SK-N-SH (cell line): ENCODE measurements around the gene C11orf58. TPM values are rescaled to one million over a fixed set of nuclear protein-coding genes. Genes with fewer than 3 reads are reported as not detected.

ENCODE experiments used
- CTCF ChIA-PET: fragments of 300-600, 350-600 bp; formaldehyde crosslinking; extraction: SDS; loops from one replicate; lab custom pipeline; 2021; lab: Yijun Ruan, JAX
- POLR2A ChIA-PET: fragments of 350-600 bp; sonication (Branson Sonifier 250); formaldehyde crosslinking; extraction: SDS; loops from one replicate; lab custom pipeline; 2020; ENCODE audit warnings: antibody characterized with exemption, inconsistent platforms; lab: Yijun Ruan, JAX
- DNase-seq: peaks from one replicate; pipeline ENCODE4 v3.0.0; 2012
- H2AFZ ChIP-seq: fragments of 200-600 bp; sonication (generic); 2 replicates; pipeline ENCODE4 v1.8.1; 2016; ENCODE audit warnings: antibody characterized with exemption, mild to moderate bottlenecking, low read depth
- H3F3A ChIP-seq: fragments of 200-600 bp; sonication (generic); replicated peaks from 2 replicates; pipeline ENCODE3; 2016; ENCODE audit warnings: antibody characterized with exemption, mild to moderate bottlenecking; ENCODE audit not compliant: insufficient read depth
- H3K27ac ChIP-seq, 2 experiments: fragments of 200-500 bp in 1 of 2; fragments of 200-600 bp in 1 of 2; sonication (Bioruptor generic) in 1 of 2; sonication (generic), shearing (Covaris generic) in 1 of 2; 2 replicates each; pipeline versions ENCODE4 v1.5.1 to v1.6.1; 2014 to 2016; ENCODE audit warnings: low read depth in 2 of 2, inconsistent platforms in 1 of 2, low read length in 1 of 2, mild to moderate bottlenecking in 1 of 2, mixed read lengths in 1 of 2
- H3K27me3 ChIP-seq: fragments of 200-600 bp; sonication (generic), shearing (Covaris generic); 2 replicates; pipeline ENCODE4 v1.6.1; 2016; ENCODE audit warnings: mixed run types; ENCODE audit not compliant: insufficient read depth
- H3K36me3 ChIP-seq, 2 experiments: fragments of 200-500 bp in 1 of 2; fragments of 200-600 bp in 1 of 2; sonication (Bioruptor generic) in 1 of 2; sonication (generic) in 1 of 2; replicated peaks in 1 of 2; 2 replicates each; pipeline versions ENCODE3 to v1.5.1; 2014 to 2016; ENCODE audit warnings: low read length in 1 of 2, mild to moderate bottlenecking in 1 of 2; ENCODE audit not compliant: insufficient read depth in 2 of 2, control insufficient read depth in 1 of 2
- H3K4me1 ChIP-seq, 2 experiments: fragments of 200-500 bp in 1 of 2; fragments of 200-600 bp in 1 of 2; sonication (Bioruptor generic) in 1 of 2; sonication (generic), shearing (Covaris generic) in 1 of 2; 2 replicates each; pipeline versions ENCODE4 v1.5.1 to v1.6.1; 2014 to 2016; ENCODE audit warnings: low read depth in 1 of 2, low read length in 1 of 2, mixed run types in 1 of 2; ENCODE audit not compliant: insufficient read depth in 2 of 2, control insufficient read depth in 1 of 2
- H3K4me2 ChIP-seq: fragments of 200-600 bp; sonication (generic), shearing (Covaris generic); 2 replicates; pipeline ENCODE4 v1.6.1; 2017; ENCODE audit warnings: mixed run types
- H3K4me3 ChIP-seq, 2 experiments: fragments of 200-500 bp in 1 of 2; fragments of 200-600 bp in 1 of 2; sonication (Bioruptor generic) in 1 of 2; sonication (generic), shearing (Covaris generic) in 1 of 2; 2 replicates each; pipeline versions ENCODE4 v1.5.1 to v1.8.1; 2014 to 2016; ENCODE audit warnings: low read depth in 2 of 2, inconsistent platforms in 1 of 2, low read length in 1 of 2, mild to moderate bottlenecking in 1 of 2, mixed read lengths in 1 of 2, moderate library complexity in 1 of 2
- H3K79me2 ChIP-seq: fragments of 200-600 bp; sonication (generic); 2 replicates; pipeline ENCODE4 v1.8.1; 2017; ENCODE audit warnings: mild to moderate bottlenecking; ENCODE audit not compliant: insufficient read depth
- H3K9ac ChIP-seq: fragments of 200-600 bp; sonication (generic); 2 replicates; pipeline ENCODE4 v1.6.1; 2017; ENCODE audit warnings: mixed run types
- H3K9me2 ChIP-seq: fragments of 200-600 bp; sonication (generic); 2 replicates; pipeline ENCODE4 v1.6.1; 2017; ENCODE audit warnings: mixed run types
- H3K9me3 ChIP-seq: fragments of 200-600 bp; sonication (generic); 2 replicates; pipeline ENCODE4 v1.6.1; 2017; ENCODE audit warnings: mixed run types, mild to moderate bottlenecking, moderate library complexity
- H4K20me1 ChIP-seq: fragments of 200-600 bp; sonication (generic); 2 replicates; pipeline ENCODE4 v1.6.1; 2017; ENCODE audit warnings: mild to moderate bottlenecking, mixed run types; ENCODE audit not compliant: insufficient read depth
- CHD2 ChIP-seq: fragments of 150-350 bp; IDR thresholded peaks from 2 replicates; pipeline ENCODE4 v1.6.1; 2018; ENCODE audit warnings: low read length; ENCODE audit not compliant: partially characterized antibody
- FOSL2 ChIP-seq: IDR thresholded peaks from 2 replicates; pipeline ENCODE4 v1.4.0; 2012; ENCODE audit warnings: low read depth, mild to moderate bottlenecking, moderate library complexity, borderline replicate concordance
- FOXJ3 ChIP-seq: sonication (generic); formaldehyde crosslinking; IDR thresholded peaks from 2 replicates; pipeline ENCODE4 v1.5.1; 2020; ENCODE audit warnings: mild to moderate bottlenecking, missing genetic modification reagents
- FOXM1 ChIP-seq: IDR thresholded peaks from 2 replicates; pipeline ENCODE4 v1.4.0; 2012; ENCODE audit warnings: low read depth, mild to moderate bottlenecking
- GABPA ChIP-seq: IDR thresholded peaks from 2 replicates; pipeline ENCODE4 v1.4.0; 2012; ENCODE audit warnings: low read depth, mild to moderate bottlenecking
- GATA2 ChIP-seq: sonication (generic); formaldehyde crosslinking; IDR thresholded peaks from 2 replicates; pipeline ENCODE4 v1.5.0; 2020; ENCODE audit warnings: mild to moderate bottlenecking, missing genetic modification reagents
- MAX ChIP-seq: IDR thresholded peaks from 2 replicates; pipeline ENCODE4 v1.4.0; 2012; ENCODE audit warnings: low read depth
- MEF2A ChIP-seq: IDR thresholded peaks from 2 replicates; pipeline ENCODE4 v1.4.0; 2012; ENCODE audit warnings: low read depth, borderline replicate concordance
- MXI1 ChIP-seq: IDR thresholded peaks from 2 replicates; pipeline ENCODE4 v1.6.1; 2012; ENCODE audit warnings: mild to moderate bottlenecking, low read depth, low read length, improper control_type of control experiment
- NRF1 ChIP-seq: IDR thresholded peaks from 2 replicates; pipeline ENCODE4 v1.6.1; 2012; ENCODE audit warnings: low read depth, mild to moderate bottlenecking, low read length
- RAD21 ChIP-seq: IDR thresholded peaks from 2 replicates; pipeline ENCODE4 v1.6.1; 2012; ENCODE audit warnings: mild to moderate bottlenecking, low read length
- RCOR1 ChIP-seq: fragments of 150-350 bp; IDR thresholded peaks from 2 replicates; pipeline ENCODE4 v1.6.1; 2017; ENCODE audit warnings: antibody characterized with exemption, low read length
- RXRA ChIP-seq: IDR thresholded peaks from 2 replicates; pipeline ENCODE4 v1.4.0; 2012; ENCODE audit warnings: low read depth, mild to moderate bottlenecking, borderline replicate concordance
- SIN3A ChIP-seq: IDR thresholded peaks from 2 replicates; pipeline ENCODE4 v1.6.1; 2012; ENCODE audit warnings: low read depth, mild to moderate bottlenecking, low read length, moderate library complexity, borderline replicate concordance
- SMC3 ChIP-seq: IDR thresholded peaks from 2 replicates; pipeline ENCODE4 v1.6.1; 2012; ENCODE audit warnings: low read depth, low read length, improper control_type of control experiment
- TAF1 ChIP-seq: IDR thresholded peaks from 2 replicates; pipeline ENCODE4 v1.6.1; 2012; ENCODE audit warnings: low read depth, mild to moderate bottlenecking, low read length, moderate library complexity, borderline replicate concordance
- TCF12 ChIP-seq: IDR thresholded peaks from 2 replicates; pipeline ENCODE4 v1.4.0; 2012
- TEAD4 ChIP-seq: IDR thresholded peaks from 2 replicates; pipeline ENCODE4 v1.4.0; 2012; ENCODE audit warnings: mild to moderate bottlenecking, borderline replicate concordance; ENCODE audit not compliant: insufficient read depth
- USF1 ChIP-seq: IDR thresholded peaks from 2 replicates; pipeline ENCODE4 v1.4.0; 2012; ENCODE audit warnings: low read depth, borderline replicate concordance
- USF2 ChIP-seq: fragments of 150-350 bp; IDR thresholded peaks from 2 replicates; pipeline ENCODE4 v1.6.1; 2017; ENCODE audit warnings: antibody characterized with exemption, low read length, low read depth, borderline replicate concordance
- YY1 ChIP-seq: IDR thresholded peaks from 2 replicates; pipeline ENCODE4 v1.4.0; 2012; ENCODE audit warnings: low read depth, mild to moderate bottlenecking
- ZBTB33 ChIP-seq: IDR thresholded peaks from 2 replicates; pipeline ENCODE4 v1.4.0; 2012; ENCODE audit warnings: low read depth, borderline replicate concordance
- WGBS: methylation state at CpG from one replicate; pipeline ENCODE4 v1.1.6; 2017; ENCODE audit warnings: low lambda C conversion rate; 5-methylcytosine and 5-hydroxymethylcytosine counted together
- polyA plus RNA-seq, 3 experiments: library from polyadenylated mRNA; depleted of rRNA; stranded (reverse); fragments of >200 nt; gene quantifications; 2 replicates each; pipeline ENCODE4 v1.2.3, GENCODE V29; 2012

C11orf58 gene
- polyA plus RNA-seq, 1 of the 3 experiments (the other 2 are of a cell fraction) = 150 TPM

GRCh38 chr11:16690086-16690485 lies 48.4 kb upstream of the C11orf58 start:
- Histone ChIP-seq H3F3A (no peaks in the 10 kb centered on the region), H3K79me2 (no peaks in the 10 kb centered on the region), H3K4me2 (no peak overlapping the region), H3K9me2 (no peaks in the 10 kb centered on the region), H3K9ac (no peak overlapping the region), H3K27ac (no peak overlapping the region), H3K27me3 (no peaks in the 10 kb centered on the region), H3K36me3 (no peaks in the 10 kb centered on the region), H3K9me3 (no peaks in the 10 kb centered on the region), H4K20me1 (no peaks in the 10 kb centered on the region), H3K4me3 (no peak overlapping the region), H3K4me1 (no peaks in the 10 kb centered on the region), H2AFZ (no peak overlapping the region)
- WGBS = 7% methylated on average over 1 of the region's 1 CpG
- TF ChIP-seq FOXJ3 (CRISPR knock-in tag) = no peak
- TF ChIP-seq GABPA = no peak
- no peak for TF ChIP-seq RAD21
- TF ChIP-seq SIN3A = no peak
- TF ChIP-seq SMC3 = no peak
- no peak for TF ChIP-seq RCOR1
- no peak for TF ChIP-seq TCF12
- no peak for TF ChIP-seq TAF1
- TF ChIP-seq USF2 = no peak
- no peak for TF ChIP-seq MAX
- no peak for TF ChIP-seq CHD2
- TF ChIP-seq ZBTB33 = no peak
- TF ChIP-seq FOSL2 = no peak
- ChIA-PET CTCF (no interaction called here), POLR2A (no interaction called here)
- DNase-seq = no peak

GRCh38 chr11:16703795-16704194 lies 34.7 kb upstream of the C11orf58 start:
- Histone ChIP-seq H3K9me2 (no peaks in the 10 kb centered on the region), H3K36me3 (no peaks in the 10 kb centered on the region), H2AFZ (no peak overlapping the region), H3K79me2 (no peaks in the 10 kb centered on the region), H3F3A (no peaks in the 10 kb centered on the region), H3K27me3 (no peaks in the 10 kb centered on the region), H3K9me3 (no peaks in the 10 kb centered on the region), H3K9ac (no peak overlapping the region), H3K4me3 (no peak overlapping the region), H3K27ac (no peak overlapping the region), H4K20me1 (no peaks in the 10 kb centered on the region), H3K4me1 (no peaks in the 10 kb centered on the region), H3K4me2 (no peak overlapping the region)
- CTCF ChIA-PET = no interaction called here
- DNase-seq = no peak
- POLR2A ChIA-PET = no interaction called here
- TF ChIP-seq FOXM1 = no peak
- TF ChIP-seq NRF1 = no peak
- TF ChIP-seq GATA2 (CRISPR knock-in tag) = no peak
- TF ChIP-seq TAF1 = no peak
- TF ChIP-seq RXRA = no peak
- no peak for TF ChIP-seq USF2
- no peak for TF ChIP-seq GABPA
- no peak for TF ChIP-seq MXI1
- TF ChIP-seq MEF2A = no peak
- no peak for TF ChIP-seq MAX
- no peak for TF ChIP-seq SIN3A
- no peak for TF ChIP-seq TEAD4
- TF ChIP-seq YY1 = no peak
- no peak for TF ChIP-seq FOXJ3 (CRISPR knock-in tag)
- no peak for TF ChIP-seq USF1
- TF ChIP-seq CHD2 = no peak
- TF ChIP-seq FOSL2 = no peak
